ENCODE measurements around the gene ZNF618.

ZNF618 gene

GRCh38 chr9:114014044-114014443 lies 137.9 kb downstream of the ZNF618 start:
- H3K4me3 ChIP-seq (ENCODE audit: low read depth, low read length) = no peak overlapping the region
- DNase-seq (ENCODE audit: low read depth) = no peak
- no peak for TF ChIP-seq CTCF (conservative IDR thresholded peaks at IDR 0.05; ENCODE audit: low read depth, low read length)

- DNase-seq (ENCODE audit: low read depth) = no peak
- H3K4me3 ChIP-seq (ENCODE audit: low read depth, low read length) = no peak overlapping the region
- no peak for TF ChIP-seq CTCF (conservative IDR thresholded peaks at IDR 0.05; ENCODE audit: low read depth, low read length)
These were observed 139.5 kb downstream of the ZNF618 start for GRCh38 chr9:114015607-114016006.

- no peak for TF ChIP-seq CTCF (conservative IDR thresholded peaks at IDR 0.05; ENCODE audit: low read depth, low read length)
- DNase-seq (ENCODE audit: low read depth) = no peak
- no peak overlapping the region for H3K4me3 ChIP-seq (ENCODE audit: low read depth, low read length)
These were observed 140.0 kb downstream of the ZNF618 start for GRCh38 chr9:114016101-114016500.

GRCh38 chr9:114016629-114017423 lies 140.7 kb downstream of the ZNF618 start:
- H3K4me3 ChIP-seq (ENCODE audit: low read depth, low read length) = no peak overlapping the region
- DNase-seq (ENCODE audit: low read depth) = no peak
- TF ChIP-seq CTCF (conservative IDR thresholded peaks at IDR 0.05; ENCODE audit: low read depth, low read length) = no peak

GRCh38 chr9:114017741-114018715 lies 141.9 kb downstream of the ZNF618 start:
- no peak for DNase-seq (ENCODE audit: low read depth)
- no peak for TF ChIP-seq CTCF (conservative IDR thresholded peaks at IDR 0.05; ENCODE audit: low read depth, low read length)
- no peak overlapping the region for H3K4me3 ChIP-seq (ENCODE audit: low read depth, low read length)

GRCh38 chr9:114021578-114021977 lies 145.5 kb downstream of the ZNF618 start:
- TF ChIP-seq CTCF (conservative IDR thresholded peaks at IDR 0.05; ENCODE audit: low read depth, low read length) = no peak
- H3K4me3 ChIP-seq (ENCODE audit: low read depth, low read length) = no peak overlapping the region
- no peak for DNase-seq (ENCODE audit: low read depth)

Data from choroid plexus epithelial cell (primary cell).